ENCODE measurements around the gene CRLF2. TPM values are rescaled to one million over a fixed set of nuclear protein-coding genes. Genes with fewer than 3 reads are reported as not detected.

The CRLF2 gene
- total and polyA plus RNA-seq, 10 of the 15 experiments (the other 5 are each of a cell fraction or from before 2014, with no cell fraction given) = 2.7 to 7.2 (median 4.5) TPM

- RAD21 ChIA-PET (ENCODE audit: unreplicated experiment) = no interaction called here
- H3K4me1 ChIP-seq (ENCODE audit: control insufficient read depth, insufficient read depth, low read length) = no peaks in the 10 kb centered on the region
- no TSS peak for BruUV-seq (replicated peaks)
Observed at GRCh38 chrX:1152090-1152489, 60.4 kb downstream of the CRLF2 start.

More at GRCh38 chrX:1152090-1152489, 60.4 kb downstream of the CRLF2 start:
- WGBS (ENCODE audit: insufficient coverage, insufficient replicate concordance, low lambda C conversion rate, missing lambda C conversion rate) = 41% methylated on average over 10 of the region's 10 CpGs
- FAIRE-seq (no peak), DNase-seq (ENCODE audit: low read depth, low spot score) (no peak), ATAC-seq (no peak)
- Histone ChIP-seq H3K9me3 (replicated peaks; ENCODE audit: control insufficient read depth, insufficient read depth, low read length) (no peaks in the 10 kb centered on the region), H4K20me1 (ENCODE audit: control insufficient read depth, insufficient read depth) (no peaks in the 10 kb centered on the region), H3K36me3 (ENCODE audit: control insufficient read depth in 2 of 2, insufficient read depth in 2 of 2, low read length in 1 of 2) (no peaks in the 10 kb centered on the region), H3K27me3 (replicated peaks in 1 of 2; ENCODE audit: control insufficient read depth in 2 of 2, insufficient read depth in 2 of 2, low read length in 1 of 2) (no peaks in the 10 kb centered on the region), H3K4me2 (ENCODE audit: control insufficient read depth, insufficient read depth) (no peak overlapping the region), H3K9ac (ENCODE audit: control insufficient read depth, insufficient read depth, low read length) (no peak overlapping the region), H3K27ac (ENCODE audit: control insufficient read depth, insufficient read depth) (no peak overlapping the region), H3K4me3 (no peak overlapping the region), H3K79me2 (ENCODE audit: control insufficient read depth, insufficient read depth, low read length) (no peaks in the 10 kb centered on the region), H2AFZ (ENCODE audit: control insufficient read depth, low read depth, low read length) (no peak overlapping the region)
- ChIA-PET CTCF (no interaction called here), POLR2A (no interaction called here), SMC1A (ENCODE audit: uncharacterized antibody, unreplicated experiment) (no interaction called here)
- in situ Hi-C loops (cut with MboI) = no loop called here
- intact Hi-C loops (cut with micrococcal nuclease; ENCODE audit: unreplicated experiment) = no loop called here
- no peak for TF ChIP-seq ATF2 (IDR thresholded peaks at IDR 0.05; ENCODE audit: low read length)
- TF ChIP-seq ASH2L (IDR thresholded peaks at IDR 0.05; ENCODE audit: borderline replicate concordance, low read depth) = no peak
- no peak for TF ChIP-seq PML (IDR thresholded peaks at IDR 0.05; ENCODE audit: low read length)
- no peak for TF ChIP-seq USF1 (IDR thresholded peaks at IDR 0.05; ENCODE audit: borderline replicate concordance, extremely low read length, insufficient read depth, low read depth, low read length)
- TF ChIP-seq MXI1 (IDR thresholded peaks at IDR 0.05; ENCODE audit: low read depth, low read length) = no peak
- no peak for TF ChIP-seq IRF4 (IDR thresholded peaks at IDR 0.05; ENCODE audit: low read depth, low read length)
- no peak for TF ChIP-seq SUPT20H (IDR thresholded peaks at IDR 0.05; ENCODE audit: borderline replicate concordance, control insufficient read depth, low read depth, low read length)
- no peak for TF ChIP-seq ATF7 (IDR thresholded peaks at IDR 0.05; ENCODE audit: low read depth)
- no peak for TF ChIP-seq NR2F1 (conservative IDR thresholded peaks at IDR 0.05)

All from GM12878 (cell line).